ENCODE measurements around the gene DGKQ. TPM values are rescaled to one million over a fixed set of nuclear protein-coding genes. Genes with fewer than 3 reads are reported as not detected.

DGKQ gene
- total and polyA plus RNA-seq, 2 experiments from 2014 or later, result 4.0 to 22.4 TPM

DNA sequence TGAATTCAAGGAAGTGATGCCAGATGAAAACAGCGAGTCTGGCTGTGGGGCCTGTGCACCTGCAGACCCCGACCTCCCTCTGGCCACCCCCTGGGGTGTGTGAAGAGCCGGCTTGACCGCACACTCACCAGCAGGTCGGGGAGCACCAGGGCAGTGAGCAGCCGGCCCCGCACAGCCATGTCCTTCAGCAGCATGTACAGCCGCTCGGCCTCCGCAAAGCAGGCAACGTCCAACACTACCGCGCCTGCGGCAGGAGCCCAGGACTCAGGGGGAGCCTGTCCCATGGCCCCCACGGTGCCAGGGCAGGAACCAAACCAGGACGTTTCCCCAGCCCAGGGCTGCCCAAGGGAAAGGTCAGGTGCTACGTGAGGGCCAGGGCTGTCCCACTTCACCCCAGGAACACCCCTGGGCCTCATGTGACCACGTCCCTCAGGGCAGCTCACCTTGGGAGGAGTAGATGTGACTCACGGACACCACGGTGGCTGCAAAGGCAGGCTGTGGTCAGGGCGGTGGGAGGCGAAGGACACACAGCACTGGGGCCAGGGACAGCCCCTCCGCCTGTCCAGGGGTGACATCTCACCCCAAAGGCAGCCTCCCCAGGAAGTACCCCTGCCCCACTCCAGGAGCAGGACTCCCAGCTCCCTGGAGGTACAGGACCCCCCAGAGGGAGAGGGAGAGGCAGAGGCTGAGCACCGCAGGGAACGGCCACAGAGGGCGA lies 8.2 kb downstream of the DGKQ start (continued):
- TF ChIP-seq CTCF (conservative IDR thresholded peaks at IDR 0.05; ENCODE audit: low read depth in 2 of 2), result no peak
- no peak for TF ChIP-seq ETS1 (IDR thresholded peaks at IDR 0.05)

GRCh38 chr4:964346-965025 lies 8.9 kb downstream of the DGKQ start:
- peaks cover 10% of the 10 kb centered on the region; the same call in 1 of the 2 replicates for H3K27me3 ChIP-seq (ENCODE audit: insufficient read depth)
- H3K27ac Mint-ChIP-seq, result no peak overlapping the region
- H3K4me3 ChIP-seq, result no peak overlapping the region
- H4K20me1 ChIP-seq (replicated peaks; ENCODE audit: insufficient read depth), result no peaks in the 10 kb centered on the region
- H2AFZ ChIP-seq, result no peak overlapping the region
- no peaks in the 10 kb centered on the region for H3K36me3 Mint-ChIP-seq (ENCODE audit: low read depth)
- H3K27me3 Mint-ChIP-seq (ENCODE audit: insufficient read depth, low read depth, poor library complexity), result peaks cover 9% of the 10 kb centered on the region
- H3K27ac ChIP-seq (ENCODE audit: low read depth), result no peak overlapping the region
- no peaks in the 10 kb centered on the region for H3K4me1 Mint-ChIP-seq
- no peaks in the 10 kb centered on the region for H3K79me2 ChIP-seq (replicated peaks; ENCODE audit: insufficient read depth)
- no peak for ATAC-seq
- no peaks in the 10 kb centered on the region for H3K9me2 ChIP-seq (ENCODE audit: insufficient read depth)
- H3K4me1 ChIP-seq (ENCODE audit: insufficient read depth), result no peaks in the 10 kb centered on the region
- H3F3A ChIP-seq (replicated peaks; ENCODE audit: low read depth), result no peaks in the 10 kb centered on the region; the same call in 1 of the 2 replicates
- H3K36me3 ChIP-seq (ENCODE audit: insufficient read depth), result no peaks in the 10 kb centered on the region
- DNase-seq (ENCODE audit: low spot score), result no peak
- no peak overlapping the region for H3K4me3 Mint-ChIP-seq
- no peak overlapping the region for H3K4me2 ChIP-seq
- H3K9me3 Mint-ChIP-seq, result no peaks in the 10 kb centered on the region
- TF ChIP-seq NANOG (IDR thresholded peaks at IDR 0.05; ENCODE audit: borderline replicate concordance) (no peak), CTCF (conservative IDR thresholded peaks at IDR 0.05; ENCODE audit: low read depth in 2 of 2) (no peak), JUNB (IDR thresholded peaks at IDR 0.05; ENCODE audit: unreplicated experiment) (no peak), ETS1 (IDR thresholded peaks at IDR 0.05) (no peak), ZNF114 (CRISPR knock-in tag; IDR thresholded peaks at IDR 0.05) (no peak), CREB1 (CRISPR knock-in tag; IDR thresholded peaks at IDR 0.05; ENCODE audit: low read depth) (no peak), ZNF331 (CRISPR knock-in tag; IDR thresholded peaks at IDR 0.05; ENCODE audit: low read depth) (no peak), POLR2AphosphoS5 (IDR thresholded peaks at IDR 0.05; ENCODE audit: low read depth) (no peak), STAT1 (IDR thresholded peaks at IDR 0.05; ENCODE audit: unreplicated experiment) (no peak), EZH2phosphoT487 (IDR thresholded peaks at IDR 0.05; ENCODE audit: unreplicated experiment) (no peak), EZH2 (IDR thresholded peaks at IDR 0.05; ENCODE audit: low read depth, unreplicated experiment) (no peak)

Measured in GM23338 (cell line).